ENCODE measurements around the gene LMAN1L.

DNA sequence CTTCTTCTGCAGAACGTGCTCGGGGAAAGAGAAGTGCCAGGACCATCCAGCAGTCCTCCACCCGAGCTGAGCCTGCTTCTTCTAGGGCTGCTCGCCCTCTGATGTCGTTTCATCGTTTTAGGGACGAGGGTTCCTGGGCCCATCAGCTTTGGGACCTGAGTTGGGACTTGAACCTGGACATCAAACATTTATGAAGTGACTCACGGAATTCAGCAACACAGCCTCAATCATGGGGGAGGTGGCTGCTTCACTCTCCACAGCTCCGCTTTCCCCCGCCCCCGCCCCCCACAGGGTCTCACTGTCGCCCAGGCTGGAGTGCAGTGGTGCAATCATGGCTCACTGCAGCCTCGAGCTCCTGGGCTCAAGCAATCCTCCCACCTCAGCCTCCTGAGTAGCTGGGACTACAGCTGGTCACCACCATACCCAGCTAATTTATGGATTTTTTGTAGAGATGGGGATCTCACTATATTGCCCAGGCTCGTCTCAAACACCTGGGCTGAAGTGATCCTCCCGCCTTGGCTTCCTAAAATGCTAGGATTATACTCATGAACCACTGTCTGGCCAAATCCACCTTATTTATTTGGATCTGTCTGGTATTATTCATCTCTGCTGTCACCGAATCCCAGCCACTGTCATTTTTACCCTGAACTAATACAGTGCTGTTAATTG is 61.3 kb downstream of the LMAN1L start:
- no peak for TF ChIP-seq EP300 (IDR thresholded peaks at IDR 0.05)
- TF ChIP-seq, protein P1, sequence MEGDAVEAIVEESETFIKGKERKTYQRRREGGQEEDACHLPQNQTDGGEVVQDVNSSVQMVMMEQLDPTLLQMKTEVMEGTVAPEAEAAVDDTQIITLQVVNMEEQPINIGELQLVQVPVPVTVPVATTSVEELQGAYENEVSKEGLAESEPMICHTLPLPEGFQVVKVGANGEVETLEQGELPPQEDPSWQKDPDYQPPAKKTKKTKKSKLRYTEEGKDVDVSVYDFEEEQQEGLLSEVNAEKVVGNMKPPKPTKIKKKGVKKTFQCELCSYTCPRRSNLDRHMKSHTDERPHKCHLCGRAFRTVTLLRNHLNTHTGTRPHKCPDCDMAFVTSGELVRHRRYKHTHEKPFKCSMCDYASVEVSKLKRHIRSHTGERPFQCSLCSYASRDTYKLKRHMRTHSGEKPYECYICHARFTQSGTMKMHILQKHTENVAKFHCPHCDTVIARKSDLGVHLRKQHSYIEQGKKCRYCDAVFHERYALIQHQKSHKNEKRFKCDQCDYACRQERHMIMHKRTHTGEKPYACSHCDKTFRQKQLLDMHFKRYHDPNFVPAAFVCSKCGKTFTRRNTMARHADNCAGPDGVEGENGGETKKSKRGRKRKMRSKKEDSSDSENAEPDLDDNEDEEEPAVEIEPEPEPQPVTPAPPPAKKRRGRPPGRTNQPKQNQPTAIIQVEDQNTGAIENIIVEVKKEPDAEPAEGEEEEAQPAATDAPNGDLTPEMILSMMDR (IDR thresholded peaks at IDR 0.05), result no peak
- no peak for TF ChIP-seq POLR2A (IDR thresholded peaks at IDR 0.05)
